ENCODE measurements around the gene PDGFRB. TPM values are rescaled to one million over a fixed set of nuclear protein-coding genes. Genes with fewer than 3 reads are reported as not detected.

Gene PDGFRB
- total RNA-seq, 1 donor = 531 TPM

DNA sequence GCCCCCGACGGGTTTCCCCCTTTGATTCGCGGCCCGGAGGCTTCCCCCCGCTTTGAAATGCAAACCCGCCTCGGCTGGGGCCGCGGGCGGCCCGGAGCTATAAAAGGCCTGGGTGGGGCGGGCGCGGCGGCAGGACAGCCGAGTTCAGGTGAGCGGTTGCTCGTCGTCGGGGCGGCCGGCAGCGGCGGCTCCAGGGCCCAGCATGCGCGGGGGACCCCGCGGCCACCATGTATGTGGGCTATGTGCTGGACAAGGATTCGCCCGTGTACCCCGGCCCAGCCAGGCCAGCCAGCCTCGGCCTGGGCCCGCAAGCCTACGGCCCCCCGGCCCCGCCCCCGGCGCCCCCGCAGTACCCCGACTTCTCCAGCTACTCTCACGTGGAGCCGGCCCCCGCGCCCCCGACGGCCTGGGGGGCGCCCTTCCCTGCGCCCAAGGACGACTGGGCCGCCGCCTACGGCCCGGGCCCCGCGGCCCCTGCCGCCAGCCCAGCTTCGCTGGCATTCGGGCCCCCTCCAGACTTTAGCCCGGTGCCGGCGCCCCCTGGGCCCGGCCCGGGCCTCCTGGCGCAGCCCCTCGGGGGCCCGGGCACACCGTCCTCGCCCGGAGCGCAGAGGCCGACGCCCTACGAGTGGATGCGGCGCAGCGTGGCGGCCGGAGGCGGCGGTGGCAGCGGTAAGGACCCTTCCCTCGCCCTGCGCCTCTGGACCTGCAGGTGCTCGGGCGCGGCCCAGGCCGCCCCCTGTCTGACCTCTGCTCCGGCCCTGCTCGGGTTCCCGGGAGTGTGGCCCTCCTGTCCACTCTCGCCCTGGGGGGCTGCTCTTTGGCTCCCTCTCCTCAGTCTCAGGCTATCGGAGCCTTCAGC, 11.2 kb upstream of the PDGFRB start, which contains the start of gene CDX1:
CDX1 (plus strand) TSS at position 129 of the 862 bp plus-strand sequence; CDS start at position 228, 99 bp downstream.
- Histone ChIP-seq H3K27ac (ENCODE audit: low read depth, low read length) (no peak within 1 kb of the TSS), H3K4me2 (ENCODE audit: insufficient read depth, low read length) (no peak within 1 kb of the TSS), H2AFZ (ENCODE audit: low read length) (no peak within 1 kb of the TSS)

DNA sequence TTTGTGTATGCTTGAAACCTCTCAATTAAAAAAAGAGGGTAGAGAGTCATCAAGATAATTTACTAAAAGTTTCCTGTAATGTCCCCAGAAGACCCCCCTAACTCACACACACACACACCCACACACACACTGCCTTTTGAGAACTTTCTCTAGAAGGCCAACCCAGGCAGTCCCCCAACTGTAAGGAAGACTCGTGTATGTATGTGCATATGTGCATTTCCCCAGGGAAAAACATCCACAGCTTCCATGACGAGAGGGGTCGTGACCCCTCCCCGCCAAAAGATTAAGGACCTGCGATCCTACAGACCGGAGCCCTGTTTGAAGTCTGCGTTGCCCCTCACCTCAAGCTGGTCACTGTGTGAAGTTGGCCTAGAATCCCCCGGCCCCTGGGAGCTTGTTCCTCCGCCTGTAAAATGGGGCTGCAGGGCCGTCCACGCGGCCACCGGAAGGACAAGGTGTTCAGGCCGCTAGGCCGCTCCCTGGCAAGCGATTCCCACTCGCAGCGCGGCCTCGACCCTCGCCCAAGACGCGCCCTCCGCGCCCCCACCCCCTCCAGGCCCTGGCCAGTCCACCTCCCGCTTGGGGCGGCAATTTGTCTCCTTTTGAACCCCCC, 10.5 kb upstream of the PDGFRB start:
- H2AFZ ChIP-seq (ENCODE audit: low read length) = no peak overlapping the region
- H3K79me2 ChIP-seq (ENCODE audit: insufficient read depth, low read length) = no peaks in the 10 kb centered on the region
- no peak for DNase-seq (ENCODE audit: insufficient read length, low spot score, missing footprints)
- no peaks in the 10 kb centered on the region for H3K27me3 ChIP-seq (ENCODE audit: insufficient read depth, low read length)
- no peak overlapping the region for H3K4me3 ChIP-seq (ENCODE audit: insufficient read depth, low read length)
- no peak overlapping the region for H3K4me2 ChIP-seq (ENCODE audit: insufficient read depth, low read length)
- H3K9me3 ChIP-seq (ENCODE audit: low read depth, low read length) = no peaks in the 10 kb centered on the region
- H3K4me1 ChIP-seq (ENCODE audit: insufficient read depth, low read length) = peaks cover 13% of the 10 kb centered on the region
- H3K36me3 ChIP-seq (ENCODE audit: insufficient read depth, low read length) = no peaks in the 10 kb centered on the region
- H3K27ac ChIP-seq (ENCODE audit: low read depth, low read length) = no peak overlapping the region
- TF ChIP-seq, protein P1, sequence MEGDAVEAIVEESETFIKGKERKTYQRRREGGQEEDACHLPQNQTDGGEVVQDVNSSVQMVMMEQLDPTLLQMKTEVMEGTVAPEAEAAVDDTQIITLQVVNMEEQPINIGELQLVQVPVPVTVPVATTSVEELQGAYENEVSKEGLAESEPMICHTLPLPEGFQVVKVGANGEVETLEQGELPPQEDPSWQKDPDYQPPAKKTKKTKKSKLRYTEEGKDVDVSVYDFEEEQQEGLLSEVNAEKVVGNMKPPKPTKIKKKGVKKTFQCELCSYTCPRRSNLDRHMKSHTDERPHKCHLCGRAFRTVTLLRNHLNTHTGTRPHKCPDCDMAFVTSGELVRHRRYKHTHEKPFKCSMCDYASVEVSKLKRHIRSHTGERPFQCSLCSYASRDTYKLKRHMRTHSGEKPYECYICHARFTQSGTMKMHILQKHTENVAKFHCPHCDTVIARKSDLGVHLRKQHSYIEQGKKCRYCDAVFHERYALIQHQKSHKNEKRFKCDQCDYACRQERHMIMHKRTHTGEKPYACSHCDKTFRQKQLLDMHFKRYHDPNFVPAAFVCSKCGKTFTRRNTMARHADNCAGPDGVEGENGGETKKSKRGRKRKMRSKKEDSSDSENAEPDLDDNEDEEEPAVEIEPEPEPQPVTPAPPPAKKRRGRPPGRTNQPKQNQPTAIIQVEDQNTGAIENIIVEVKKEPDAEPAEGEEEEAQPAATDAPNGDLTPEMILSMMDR (IDR thresholded peaks at IDR 0.05; ENCODE audit: extremely low read depth, low read depth, low read length) = no peak
- no peaks in the 10 kb centered on the region for H4K20me1 ChIP-seq (ENCODE audit: insufficient read depth, low read length)

More for the DNA sequence above, 11.2 kb upstream of the PDGFRB start, which contains the start of gene CDX1:
- H4K20me1 ChIP-seq (ENCODE audit: insufficient read depth, low read length) = no peaks in the 10 kb centered on the region
- no peak within 1 kb of the TSS for H3K4me3 ChIP-seq (ENCODE audit: insufficient read depth, low read length)
- TF ChIP-seq, protein P1 (IDR thresholded peaks at IDR 0.05; ENCODE audit: extremely low read depth, low read depth, low read length) = no peak
- no peaks in the 10 kb centered on the region for H3K36me3 ChIP-seq (ENCODE audit: insufficient read depth, low read length)
- DNase-seq (ENCODE audit: insufficient read length, low spot score, missing footprints) = no peak
- H3K4me1 ChIP-seq (ENCODE audit: insufficient read depth, low read length) = peaks cover 9% of the 10 kb centered on the region
- H3K9me3 ChIP-seq (ENCODE audit: low read depth, low read length) = no peaks in the 10 kb centered on the region
- H3K79me2 ChIP-seq (ENCODE audit: insufficient read depth, low read length) = no peaks in the 10 kb centered on the region
- H3K27me3 ChIP-seq (ENCODE audit: insufficient read depth, low read length) = no peaks in the 10 kb centered on the region

DNA sequence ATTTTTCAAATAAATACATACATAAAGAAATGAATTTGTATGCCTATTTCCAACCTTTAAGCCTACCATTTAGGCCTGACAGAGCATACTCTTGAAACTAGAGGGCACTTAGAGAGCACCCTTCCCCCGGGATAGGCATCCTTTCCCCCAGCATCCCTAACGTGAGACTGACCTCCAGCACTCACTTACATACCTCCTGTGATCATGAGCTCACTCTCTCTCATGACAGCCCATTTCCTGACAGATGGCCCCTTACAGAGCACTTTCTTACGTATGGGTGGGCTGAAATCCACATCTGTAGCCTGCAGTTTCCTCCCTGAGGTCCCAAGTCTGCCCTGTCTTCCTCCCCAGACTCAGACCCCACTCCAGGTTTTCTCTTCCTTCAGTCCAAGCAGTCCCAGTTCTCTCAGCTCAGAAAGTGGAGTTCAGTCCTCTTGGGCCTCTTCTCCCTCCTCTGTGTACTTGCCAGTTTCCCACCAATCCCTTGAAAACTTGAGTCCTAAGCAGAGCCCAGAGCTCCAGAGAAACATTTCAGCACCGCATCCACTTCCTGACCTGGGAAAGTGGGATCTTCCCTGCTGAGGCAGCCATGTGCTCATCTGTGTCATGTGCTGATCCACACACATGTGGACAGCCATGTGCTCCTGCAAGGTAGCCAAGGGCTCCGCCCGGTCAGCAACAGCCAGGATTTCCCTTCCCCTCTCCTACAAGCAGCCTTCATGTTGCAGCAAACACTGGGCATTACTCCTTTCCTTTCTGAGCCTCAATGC, 8.8 kb upstream of the PDGFRB start:
- no peaks in the 10 kb centered on the region for H4K20me1 ChIP-seq (ENCODE audit: insufficient read depth, low read length)
- H2AFZ ChIP-seq (ENCODE audit: low read length) = peak overlapping the region; percentile 23
- no peaks in the 10 kb centered on the region for H3K36me3 ChIP-seq (ENCODE audit: insufficient read depth, low read length)
- H3K4me1 ChIP-seq (ENCODE audit: insufficient read depth, low read length) = peaks cover 26% of the 10 kb centered on the region
- TF ChIP-seq, protein P1 (IDR thresholded peaks at IDR 0.05; ENCODE audit: extremely low read depth, low read depth, low read length) = no peak
- H3K27ac ChIP-seq (ENCODE audit: low read depth, low read length) = no peak overlapping the region
- no peak for DNase-seq (ENCODE audit: insufficient read length, low spot score, missing footprints)
- H3K79me2 ChIP-seq (ENCODE audit: insufficient read depth, low read length) = no peaks in the 10 kb centered on the region
- H3K9me3 ChIP-seq (ENCODE audit: low read depth, low read length) = no peaks in the 10 kb centered on the region
- H3K4me3 ChIP-seq (ENCODE audit: insufficient read depth, low read length) = no peak overlapping the region
- H3K27me3 ChIP-seq (ENCODE audit: insufficient read depth, low read length) = no peaks in the 10 kb centered on the region
- H3K4me2 ChIP-seq (ENCODE audit: insufficient read depth, low read length) = no peak overlapping the region
